HEK293 (cell line): ENCODE measurements around the gene TRAK1.

Source experiments
- CTCF ChIA-PET: fragments of 350-600 bp; formaldehyde crosslinking; extraction: SDS; loops from one replicate; lab custom pipeline; 2021; ENCODE audit warnings: antibody characterized with exemption; lab: Yijun Ruan, JAX
- POLR2A ChIA-PET: fragments of 300-600 bp; formaldehyde crosslinking; extraction: SDS; loops from one replicate; lab custom pipeline; 2020; ENCODE audit warnings: antibody characterized with exemption, inconsistent platforms; lab: Yijun Ruan, JAX
- H3K27ac ChIP-seq: fragments of 200-500 bp; sonication (Bioruptor generic); 2 replicates; pipeline ENCODE4 v1.5.1; 2014; ENCODE audit warnings: low read depth, low read length, control low read depth, inconsistent platforms; ENCODE audit errors: extremely low read depth
- H3K36me3 ChIP-seq, 2 experiments: fragments of 200-500 bp in 1 of 2; sonication (Bioruptor generic) in 1 of 2; 1 replicate in 1 of 2; 2 replicates in 1 of 2; pipeline ENCODE4 v1.5.1; 2014 to 2017; ENCODE audit warnings: inconsistent platforms in 2 of 2, low read length in 2 of 2; ENCODE audit not compliant: control insufficient read depth in 2 of 2, insufficient read depth in 1 of 2
- H3K4me1 ChIP-seq: fragments of 200-500 bp; sonication (Bioruptor generic); 2 replicates; pipeline ENCODE4 v1.5.1; 2014; ENCODE audit warnings: mild to moderate bottlenecking, low read length, inconsistent platforms; ENCODE audit not compliant: control insufficient read depth, insufficient read depth
- H3K4me3 ChIP-seq: 2 replicates; pipeline ENCODE4 v1.5.1; 2011; ENCODE audit warnings: low read depth, mild to moderate bottlenecking, control low read depth, low read length, moderate library complexity
- H3K9me3 ChIP-seq: fragments of 200-500 bp; sonication (Bioruptor generic); 2 replicates; pipeline ENCODE4 v1.5.1; 2014; ENCODE audit warnings: low read depth, low read length, inconsistent platforms; ENCODE audit not compliant: control insufficient read depth, insufficient read depth
- GFI1B ChIP-seq: fragments of 450-650 bp; formaldehyde crosslinking; IDR thresholded peaks from 2 replicates; pipeline ENCODE4 v1.5.1; 2016; ENCODE audit warnings: missing biosample characterization, missing genetic modification characterization
- KLF16 ChIP-seq: fragments of 450-650 bp; formaldehyde crosslinking; IDR thresholded peaks from 2 replicates; pipeline ENCODE4 v1.5.1; 2017; ENCODE audit warnings: missing biosample characterization, missing genetic modification characterization
- KLF17 ChIP-seq: fragments of 450-650 bp; formaldehyde crosslinking; IDR thresholded peaks from 2 replicates; pipeline ENCODE4 v1.5.1; 2016; ENCODE audit warnings: missing biosample characterization, missing genetic modification characterization
- KLF9 ChIP-seq: fragments of 450-650 bp; formaldehyde crosslinking; IDR thresholded peaks from 2 replicates; pipeline ENCODE4 v1.5.1; 2016; ENCODE audit warnings: missing biosample characterization, missing genetic modification characterization, low read depth
- MYNN ChIP-seq: fragments of 450-650 bp; formaldehyde crosslinking; IDR thresholded peaks from 2 replicates; pipeline ENCODE4 v1.5.1; 2016; ENCODE audit warnings: missing biosample characterization, missing genetic modification characterization, borderline replicate concordance
- OSR2 ChIP-seq: fragments of 450-650 bp; formaldehyde crosslinking; IDR thresholded peaks from 2 replicates; pipeline ENCODE4 v1.5.1; 2016; ENCODE audit warnings: missing biosample characterization, missing genetic modification characterization
- PBX3 ChIP-seq: sonication (generic); formaldehyde crosslinking; IDR thresholded peaks from 2 replicates; pipeline ENCODE4 v1.8.1; 2022; ENCODE audit warnings: mild to moderate bottlenecking, moderate library complexity, missing genetic modification reagents
- RBAK ChIP-seq: fragments of 450-650 bp; formaldehyde crosslinking; IDR thresholded peaks from 2 replicates; pipeline ENCODE4 v1.5.1; 2016; ENCODE audit warnings: missing biosample characterization, missing genetic modification characterization
- SP7 ChIP-seq: fragments of 450-650 bp; formaldehyde crosslinking; IDR thresholded peaks from 2 replicates; pipeline ENCODE4 v1.5.1; 2016; ENCODE audit warnings: missing biosample characterization, missing genetic modification characterization
- TCF7L2 ChIP-seq: IDR thresholded peaks from 2 replicates; pipeline ENCODE4 v1.6.1; 2011; ENCODE audit warnings: low read depth, mild to moderate bottlenecking, inconsistent platforms, low read length, moderate library complexity, borderline replicate concordance
- ZBTB48 ChIP-seq: fragments of 450-650 bp; formaldehyde crosslinking; IDR thresholded peaks from 2 replicates; pipeline ENCODE4 v1.5.1; 2016; ENCODE audit warnings: missing biosample characterization, missing genetic modification characterization
- ZIC2 ChIP-seq: fragments of 450-650 bp; formaldehyde crosslinking; IDR thresholded peaks from 2 replicates; pipeline ENCODE4 v1.5.1; 2016; ENCODE audit warnings: missing biosample characterization, missing genetic modification characterization
- ZNF138 ChIP-seq: fragments of 450-650 bp; formaldehyde crosslinking; IDR thresholded peaks from 2 replicates; pipeline ENCODE4 v1.5.1; 2016; ENCODE audit warnings: missing biosample characterization, missing genetic modification characterization, borderline replicate concordance
- ZNF174 ChIP-seq: fragments of 450-650 bp; formaldehyde crosslinking; IDR thresholded peaks from 2 replicates; pipeline ENCODE4 v1.5.0; 2017; ENCODE audit warnings: missing biosample characterization, mild to moderate bottlenecking, missing genetic modification characterization
- ZNF248 ChIP-seq: fragments of 450-650 bp; formaldehyde crosslinking; IDR thresholded peaks from 2 replicates; pipeline ENCODE4 v1.5.1; 2017; ENCODE audit warnings: missing biosample characterization, missing genetic modification characterization
- ZNF280D ChIP-seq: fragments of 450-650 bp; formaldehyde crosslinking; IDR thresholded peaks from 2 replicates; pipeline ENCODE4 v1.5.1; 2016; ENCODE audit warnings: missing biosample characterization, missing genetic modification characterization
- ZNF341 ChIP-seq: fragments of 450-650 bp; formaldehyde crosslinking; IDR thresholded peaks from 2 replicates; pipeline ENCODE4; 2016; ENCODE audit warnings: low read depth, missing biosample characterization, missing genetic modification characterization
- ZNF416 ChIP-seq: fragments of 450-650 bp; formaldehyde crosslinking; IDR thresholded peaks from 2 replicates; pipeline ENCODE4 v1.5.1; 2016; ENCODE audit warnings: missing biosample characterization, missing genetic modification characterization
- ZNF488 ChIP-seq: fragments of 450-650 bp; formaldehyde crosslinking; IDR thresholded peaks from 2 replicates; pipeline ENCODE4 v1.5.1; 2016; ENCODE audit warnings: missing biosample characterization, missing genetic modification characterization
- ZNF548 ChIP-seq: fragments of 450-650 bp; formaldehyde crosslinking; IDR thresholded peaks from 2 replicates; pipeline ENCODE4 v1.5.1; 2016; ENCODE audit warnings: missing biosample characterization, missing genetic modification characterization
- ZNF580 ChIP-seq: fragments of 450-650 bp; formaldehyde crosslinking; IDR thresholded peaks from 2 replicates; pipeline ENCODE4 v1.5.1; 2016; ENCODE audit warnings: missing biosample characterization, missing genetic modification characterization
- ZNF621 ChIP-seq: fragments of 450-650 bp; formaldehyde crosslinking; IDR thresholded peaks from 2 replicates; pipeline ENCODE4 v1.5.1; 2017; ENCODE audit warnings: missing biosample characterization, missing genetic modification characterization
- ZNF623 ChIP-seq: fragments of 450-650 bp; formaldehyde crosslinking; IDR thresholded peaks from 2 replicates; pipeline ENCODE4 v1.5.1; 2016; ENCODE audit warnings: missing biosample characterization, missing genetic modification characterization
- ZSCAN18 ChIP-seq: fragments of 450-650 bp; formaldehyde crosslinking; IDR thresholded peaks from 2 replicates; pipeline ENCODE4 v1.5.1; 2016; ENCODE audit warnings: missing biosample characterization, missing genetic modification characterization
- ZSCAN30 ChIP-seq: fragments of 450-650 bp; IDR thresholded peaks from 2 replicates; pipeline ENCODE4 v1.5.1; 2018; ENCODE audit warnings: missing biosample characterization, mild to moderate bottlenecking, missing genetic modification characterization, moderate library complexity

Gene TRAK1

GRCh38 chr3:42123824-42124658, 32.9 kb downstream of the TRAK1 start:
- POLR2A ChIA-PET = no interaction called here
- Histone ChIP-seq H3K9me3 (no peaks in the 10 kb centered on the region), H3K36me3 (peaks cover 0 to 24% of the 10 kb centered on the region in 2 experiments; a peak in 1 of 3 replicates), H3K27ac (no peak overlapping the region), H3K4me3 (no peak overlapping the region), H3K4me1 (no peaks in the 10 kb centered on the region)
- no peak for TF ChIP-seq ZNF341 (tag by site-specific recombination)
- no peak for TF ChIP-seq ZNF416
- TF ChIP-seq OSR2 (tag by site-specific recombination) = no peak
- TF ChIP-seq ZNF174 = no peak
- no peak for TF ChIP-seq ZNF280D (tag by site-specific recombination)
- TF ChIP-seq ZNF580 = no peak
- no peak for TF ChIP-seq ZNF548
- no peak for TF ChIP-seq MYNN (tag by site-specific recombination)
- no peak for TF ChIP-seq ZSCAN18
- TF ChIP-seq TCF7L2 = no peak
- CTCF ChIA-PET = no interaction called here

GRCh38 chr3:42127226-42127625, 36.1 kb downstream of the TRAK1 start:
- Histone ChIP-seq H3K27ac (no peak overlapping the region), H3K4me3 (no peak overlapping the region), H3K36me3 (peaks cover 0 to 24% of the 10 kb centered on the region in 2 experiments; a peak in 1 of 3 replicates), H3K9me3 (no peaks in the 10 kb centered on the region), H3K4me1 (no peaks in the 10 kb centered on the region)
- CTCF ChIA-PET = interaction anchor here (1.4 kb wide), 1 partner anchor 64 kb away, joined by 7 read pairs; no protein-coding TSS in a partner anchor
- TF ChIP-seq ZBTB48 (tag by site-specific recombination) (no peak), ZNF248 (tag by site-specific recombination) (no peak), SP7 (tag by site-specific recombination) (no peak), KLF9 (tag by site-specific recombination) (no peak), ZNF138 (tag by site-specific recombination) (no peak), ZIC2 (tag by site-specific recombination) (no peak), ZSCAN30 (tag by site-specific recombination) (no peak), KLF16 (tag by site-specific recombination) (no peak), KLF17 (tag by site-specific recombination) (no peak), PBX3 (CRISPR knock-in tag) (no peak), GFI1B (tag by site-specific recombination) (no peak), ZNF623 (tag by site-specific recombination) (no peak), ZNF621 (no peak), ZNF488 (no peak), RBAK (tag by site-specific recombination) (no peak)
- POLR2A ChIA-PET = no interaction called here
